ENCODE data around the gene SSPN. TPM values are rescaled to one million over a fixed set of nuclear protein-coding genes. Genes with fewer than 3 reads are reported as not detected.
A peak's percentile ranks its signal among the peaks of the same experiment; 100 is the strongest.

The SSPN gene
- total RNA-seq, 2 donors from 2014 or later, result 1.3 to 3.7 TPM

GRCh38 chr12:26226122-26226521 is 30.7 kb downstream of the SSPN start:
- no peak for TF ChIP-seq CTCF (conservative IDR thresholded peaks at IDR 0.05)
- Mint-ChIP-seq H3K27me3 (ENCODE audit: insufficient read depth) (peaks cover 56% of the 10 kb centered on the region), H3K4me3 (peak overlapping the region; percentile 54), H3K27ac (no peak overlapping the region), H3K4me1 (peaks cover 9% of the 10 kb centered on the region), H3K9me3 (no peaks in the 10 kb centered on the region), H3K36me3 (ENCODE audit: low read depth) (no peaks in the 10 kb centered on the region)
- H3K4me3 ChIP-seq (ENCODE audit: low read length), result peak overlapping the region; percentile 71
- no peaks in the 10 kb centered on the region for H3K36me3 ChIP-seq (ENCODE audit: control insufficient read depth, insufficient read depth, low read length)
- WGBS, 2 experiments (ENCODE audit: insufficient coverage in 1 of 2, insufficient read length in 1 of 2), result 63 to 69% methylated on average over 8 to 10 of the region's 10 CpGs
- no peaks in the 10 kb centered on the region for H3K9me3 ChIP-seq (ENCODE audit: control insufficient read depth, low read length)
- H3K27me3 ChIP-seq (ENCODE audit: control insufficient read depth, insufficient read depth, low read length, poor library complexity, severe bottlenecking), result peaks cover 53% of the 10 kb centered on the region
- DNase-seq, result no peak
- no peak overlapping the region for H3K9ac ChIP-seq (ENCODE audit: extremely low read depth, low read length, poor library complexity, severe bottlenecking)
- no peak overlapping the region for H3K27ac ChIP-seq (ENCODE audit: low read depth, low read length)
- H3K4me1 ChIP-seq (ENCODE audit: control insufficient read depth, insufficient read depth, low read length), result no peaks in the 10 kb centered on the region

GRCh38 chr12:26226629-26227360 is 31.4 kb downstream of the SSPN start:
- Histone ChIP-seq H3K9me3 (ENCODE audit: control insufficient read depth, low read length) (no peaks in the 10 kb centered on the region), H3K27ac (ENCODE audit: low read depth, low read length) (no peak overlapping the region), H3K9ac (ENCODE audit: extremely low read depth, low read length, poor library complexity, severe bottlenecking) (no peak overlapping the region), H3K27me3 (ENCODE audit: control insufficient read depth, insufficient read depth, low read length, poor library complexity, severe bottlenecking) (peaks cover 53% of the 10 kb centered on the region), H3K36me3 (ENCODE audit: control insufficient read depth, insufficient read depth, low read length) (no peaks in the 10 kb centered on the region), H3K4me1 (ENCODE audit: control insufficient read depth, insufficient read depth, low read length) (no peaks in the 10 kb centered on the region), H3K4me3 (ENCODE audit: low read length) (peak overlapping the region; percentile 71)
- Mint-ChIP-seq H3K27ac (no peak overlapping the region), H3K27me3 (ENCODE audit: insufficient read depth) (peaks cover 56% of the 10 kb centered on the region), H3K4me1 (peaks cover 12% of the 10 kb centered on the region), H3K4me3 (peak overlapping the region; percentile 54), H3K9me3 (no peaks in the 10 kb centered on the region), H3K36me3 (ENCODE audit: low read depth) (no peaks in the 10 kb centered on the region)
- peak; percentile 87 for DNase-seq
- 8 to 9% methylated on average over 22 to 44 of the region's 44 CpGs for WGBS, 2 experiments (ENCODE audit: insufficient coverage in 1 of 2, insufficient read length in 1 of 2)
- peak; percentile 29 for TF ChIP-seq CTCF (conservative IDR thresholded peaks at IDR 0.05)

GRCh38 chr12:26227361-26227745 is 32.0 kb downstream of the SSPN start:
- H3K4me3 Mint-ChIP-seq, result peak overlapping the region; percentile 54
- Histone ChIP-seq H3K36me3 (ENCODE audit: control insufficient read depth, insufficient read depth, low read length) (no peaks in the 10 kb centered on the region), H3K4me1 (ENCODE audit: control insufficient read depth, insufficient read depth, low read length) (no peaks in the 10 kb centered on the region), H3K27ac (ENCODE audit: low read depth, low read length) (no peak overlapping the region), H3K4me3 (ENCODE audit: low read length) (peak overlapping the region; percentile 71), H3K9ac (ENCODE audit: extremely low read depth, low read length, poor library complexity, severe bottlenecking) (no peak overlapping the region), H3K27me3 (ENCODE audit: control insufficient read depth, insufficient read depth, low read length, poor library complexity, severe bottlenecking) (peaks cover 53% of the 10 kb centered on the region), H3K9me3 (ENCODE audit: control insufficient read depth, low read length) (no peaks in the 10 kb centered on the region)
- H3K27me3 Mint-ChIP-seq (ENCODE audit: insufficient read depth), result peaks cover 56% of the 10 kb centered on the region
- TF ChIP-seq CTCF (conservative IDR thresholded peaks at IDR 0.05), result no peak
- no peaks in the 10 kb centered on the region for H3K9me3 Mint-ChIP-seq
- 75% methylated on average over 5 to 6 of the region's 6 CpGs for WGBS, 2 experiments (ENCODE audit: insufficient coverage in 1 of 2, insufficient read length in 1 of 2)
- H3K4me1 Mint-ChIP-seq, result peaks cover 12% of the 10 kb centered on the region
- H3K27ac Mint-ChIP-seq, result no peak overlapping the region
- no peaks in the 10 kb centered on the region for H3K36me3 Mint-ChIP-seq (ENCODE audit: low read depth)
- DNase-seq, result no peak
